Measurements from ENCODE around the gene THOC2.

Gene THOC2

DNA sequence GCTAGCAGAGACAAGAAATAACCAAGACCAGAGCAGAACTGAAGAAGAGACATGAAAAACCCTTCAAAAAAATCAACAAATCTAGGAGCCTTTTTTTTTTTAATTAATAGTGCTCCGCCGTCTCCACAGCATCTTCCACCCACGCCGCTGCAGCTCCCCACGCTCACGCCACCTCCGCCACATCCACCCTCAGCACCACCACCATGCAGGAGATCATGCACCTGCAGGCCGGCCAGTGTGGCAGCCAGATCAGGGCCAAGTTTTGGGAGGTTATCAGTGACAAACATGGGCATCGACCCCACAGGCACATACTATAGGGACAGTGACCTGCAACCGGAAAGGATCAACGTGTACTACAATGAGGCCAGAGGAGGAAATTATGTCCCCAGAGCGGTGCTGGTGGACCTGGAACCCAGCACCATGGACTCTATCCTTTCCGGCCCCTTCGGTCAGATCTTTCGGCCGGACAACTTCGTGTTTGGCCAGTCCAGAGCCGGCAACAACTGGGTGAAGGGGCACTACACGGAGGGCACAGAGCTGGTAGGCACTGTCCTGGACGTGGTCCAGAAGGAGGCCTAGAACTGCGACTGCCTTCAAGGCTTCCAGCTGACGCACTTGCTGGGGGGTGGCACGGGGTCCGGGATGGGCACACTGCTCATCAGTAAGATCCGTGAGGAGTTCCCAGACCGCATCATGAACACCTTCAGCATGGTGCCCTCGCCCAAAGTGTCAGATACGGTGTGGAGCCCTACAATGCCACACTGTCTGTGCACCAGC lies 171.2 kb downstream of the THOC2 start:
- no peak for DNase-seq

DNA sequence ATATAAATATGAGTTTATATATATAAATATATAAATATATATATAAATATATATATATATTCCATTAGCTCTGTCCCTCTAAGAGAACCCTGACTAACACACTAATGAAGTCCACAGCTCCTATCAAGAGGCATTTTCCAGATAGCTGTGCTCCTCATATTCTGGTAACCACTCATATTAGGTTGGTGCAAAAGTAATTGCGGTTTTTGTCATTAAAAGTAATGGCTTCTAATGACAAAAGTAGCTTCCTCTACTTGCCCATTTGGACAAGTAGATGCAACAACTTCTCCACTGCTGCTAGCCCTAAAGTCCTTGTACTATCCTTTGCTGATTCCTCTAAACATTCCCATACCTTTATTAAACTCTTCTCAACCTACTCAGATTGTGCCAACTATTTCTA lies 182.0 kb downstream of the THOC2 start:
- DNase-seq = no peak

All from stimulated activated CD8-positive, alpha-beta memory T cell treated with anti-CD3 and anti-CD28 coated beads, Interleukin-4, amount 100 ng/mL, for 48 hours (primary cell).